Neural cell (in vitro differentiated cells): Measurements from ENCODE around the gene VAMP1. TPM values are rescaled to one million over a fixed set of nuclear protein-coding genes. Genes with fewer than 3 reads are reported as not detected.

Source experiments
- H2AFZ ChIP-seq: fragments of 200-600, 300-800 bp; sonication (generic), shearing (Covaris generic); 2 replicates; pipeline ENCODE4 v1.6.0; 2014; ENCODE audit warnings: low read depth, mild to moderate bottlenecking, antibody characterized with exemption, low read length, moderate library complexity
- H3F3A ChIP-seq: fragments of 200-600 bp; shearing (Covaris generic); 2 replicates; pipeline ENCODE4 v1.6.1; 2016; ENCODE audit warnings: mild to moderate bottlenecking, moderate library complexity, mixed read lengths, antibody characterized with exemption, low read length; ENCODE audit not compliant: insufficient read depth, poor library complexity, severe bottlenecking
- H3K27ac ChIP-seq: fragments of 200-600, 300-800 bp; sonication (generic), shearing (Covaris generic); 2 replicates; pipeline ENCODE4 v1.5.1; 2014; ENCODE audit warnings: mild to moderate bottlenecking, low read length, moderate library complexity
- H3K27me3 ChIP-seq: fragments of 300-800, 200-600 bp; sonication (generic), shearing (Covaris generic); 2 replicates; pipeline ENCODE4 v1.6.0; 2014; ENCODE audit warnings: mild to moderate bottlenecking, low read depth, low read length, moderate library complexity; ENCODE audit not compliant: insufficient read depth
- H3K36me3 ChIP-seq: fragments of 300-800, 200-600 bp; sonication (generic), shearing (Covaris generic); 2 replicates; pipeline ENCODE4 v1.5.1; 2014; ENCODE audit warnings: mild to moderate bottlenecking, antibody characterized with exemption, low read length, moderate library complexity; ENCODE audit not compliant: insufficient read depth
- H3K4me2 ChIP-seq: fragments of 300-800, 200-600 bp; sonication (generic), shearing (Covaris generic); 2 replicates; pipeline ENCODE4 v1.6.0; 2014; ENCODE audit warnings: mild to moderate bottlenecking, low read length
- H3K4me3 ChIP-seq: fragments of 300-800, 200-600 bp; sonication (generic), shearing (Covaris generic); 2 replicates; pipeline ENCODE4 v1.5.1; 2014; ENCODE audit warnings: mild to moderate bottlenecking, low read length, moderate library complexity
- H3K79me2 ChIP-seq: fragments of 200-600 bp; shearing (Covaris generic); replicated peaks from 2 replicates; pipeline ENCODE4 v1.6.0; 2014; ENCODE audit warnings: mild to moderate bottlenecking, low read length, moderate library complexity; ENCODE audit not compliant: insufficient read depth
- H3K9ac ChIP-seq: fragments of 300-800, 200-600 bp; sonication (generic), shearing (Covaris generic); 2 replicates; pipeline ENCODE4 v1.6.1; 2016; ENCODE audit warnings: mild to moderate bottlenecking, low read length, mixed read lengths
- H3K9me2 ChIP-seq: fragments of 200-600 bp; shearing (Covaris generic); 2 replicates; pipeline ENCODE4 v1.6.1; 2016; ENCODE audit warnings: mild to moderate bottlenecking, low read length, mixed read lengths; ENCODE audit not compliant: insufficient read depth
- H3K9me3 ChIP-seq: fragments of 200-600, 300-800 bp; sonication (generic), shearing (Covaris generic); 2 replicates; pipeline ENCODE4 v1.6.1; 2016; ENCODE audit warnings: mild to moderate bottlenecking, mixed run types, low read length, moderate library complexity, mixed read lengths
- H4K20me1 ChIP-seq: fragments of 200-600 bp; shearing (Covaris generic); 2 replicates; pipeline ENCODE4 v1.6.1; 2016; ENCODE audit warnings: mild to moderate bottlenecking, mixed run types; ENCODE audit not compliant: insufficient read depth
- EP300 ChIP-seq: fragments of 450-650 bp; conservative IDR thresholded peaks from 2 replicates; pipeline ENCODE4 v1.6.1; 2014; ENCODE audit warnings: antibody characterized with exemption, mild to moderate bottlenecking, moderate library complexity; ENCODE audit not compliant: poor library complexity, severe bottlenecking
- EZH2 ChIP-seq: fragments of 200-600, 300-800 bp; shearing (Covaris generic), sonication (generic); IDR thresholded peaks from 2 replicates; pipeline ENCODE4 v1.6.1; 2014; ENCODE audit warnings: antibody characterized with exemption, low read length, borderline replicate concordance, mild to moderate bottlenecking; ENCODE audit not compliant: insufficient read depth, poor library complexity, severe bottlenecking
- MXI1 ChIP-seq: fragments of 450-650 bp; conservative IDR thresholded peaks from 2 replicates; pipeline ENCODE4 v1.6.1; 2014; ENCODE audit warnings: antibody characterized with exemption, mild to moderate bottlenecking; ENCODE audit not compliant: poor library complexity, severe bottlenecking
- POLR2AphosphoS5 ChIP-seq: IDR thresholded peaks from 2 replicates; pipeline ENCODE4 v1.6.1; 2012
- RAD21 ChIP-seq: fragments of 450-650 bp; conservative IDR thresholded peaks from 2 replicates; pipeline ENCODE4 v1.6.1; 2014; ENCODE audit warnings: antibody characterized with exemption, mild to moderate bottlenecking, moderate library complexity
- SMC3 ChIP-seq: fragments of 450-650 bp; conservative IDR thresholded peaks from 2 replicates; pipeline ENCODE4 v1.6.1; 2014; ENCODE audit warnings: antibody characterized with exemption, mild to moderate bottlenecking, moderate library complexity; ENCODE audit not compliant: poor library complexity
- TAF1 ChIP-seq: IDR thresholded peaks from 2 replicates; pipeline ENCODE4 v1.6.1; 2012; ENCODE audit warnings: low read depth
- polyA plus RNA-seq: library from polyadenylated mRNA; depleted of rRNA; stranded (reverse); fragments of >200 nt; gene quantifications from 2 replicates; pipeline ENCODE4 v1.2.3, GENCODE V29; 2014
- TF ChIP-seq, protein P1 (sequence below): IDR thresholded peaks from 2 replicates; pipeline ENCODE4 v1.6.1; 2012; ENCODE audit warnings: borderline replicate concordance
- TF ChIP-seq, protein P2 (sequence below): fragments of 450-650 bp; IDR thresholded peaks from 2 replicates; pipeline ENCODE4 v1.5.1; 2014; ENCODE audit warnings: antibody characterized with exemption, mild to moderate bottlenecking, moderate library complexity; ENCODE audit not compliant: poor library complexity, severe bottlenecking

The VAMP1 gene
- polyA plus RNA-seq, 1 donor from 2014 or later = 4.3 TPM

DNA sequence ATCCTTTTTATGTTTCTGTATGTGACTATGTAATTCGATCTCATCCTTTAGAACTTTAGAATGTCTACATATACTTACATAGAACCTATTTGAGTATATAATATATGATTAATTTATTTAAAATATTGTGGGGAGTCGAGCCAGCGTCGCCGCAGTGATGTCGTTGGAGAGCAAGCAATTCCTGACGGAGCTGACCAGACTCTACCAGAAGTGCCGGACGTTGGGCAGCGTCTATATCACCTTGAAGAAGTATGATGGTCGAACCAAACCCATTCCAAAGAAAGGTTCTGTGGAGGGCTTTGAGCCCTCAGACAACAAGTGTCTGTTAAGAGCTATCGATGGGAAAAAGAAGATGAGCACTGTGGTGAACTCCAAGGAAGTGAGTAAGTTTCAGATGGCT is 32.1 kb downstream of the VAMP1 start:
- no peak overlapping the region for H2AFZ ChIP-seq
- no peak overlapping the region for H3K4me3 ChIP-seq
- no peak for TF ChIP-seq MXI1
- TF ChIP-seq POLR2AphosphoS5 = no peak
- TF ChIP-seq, protein P1, sequence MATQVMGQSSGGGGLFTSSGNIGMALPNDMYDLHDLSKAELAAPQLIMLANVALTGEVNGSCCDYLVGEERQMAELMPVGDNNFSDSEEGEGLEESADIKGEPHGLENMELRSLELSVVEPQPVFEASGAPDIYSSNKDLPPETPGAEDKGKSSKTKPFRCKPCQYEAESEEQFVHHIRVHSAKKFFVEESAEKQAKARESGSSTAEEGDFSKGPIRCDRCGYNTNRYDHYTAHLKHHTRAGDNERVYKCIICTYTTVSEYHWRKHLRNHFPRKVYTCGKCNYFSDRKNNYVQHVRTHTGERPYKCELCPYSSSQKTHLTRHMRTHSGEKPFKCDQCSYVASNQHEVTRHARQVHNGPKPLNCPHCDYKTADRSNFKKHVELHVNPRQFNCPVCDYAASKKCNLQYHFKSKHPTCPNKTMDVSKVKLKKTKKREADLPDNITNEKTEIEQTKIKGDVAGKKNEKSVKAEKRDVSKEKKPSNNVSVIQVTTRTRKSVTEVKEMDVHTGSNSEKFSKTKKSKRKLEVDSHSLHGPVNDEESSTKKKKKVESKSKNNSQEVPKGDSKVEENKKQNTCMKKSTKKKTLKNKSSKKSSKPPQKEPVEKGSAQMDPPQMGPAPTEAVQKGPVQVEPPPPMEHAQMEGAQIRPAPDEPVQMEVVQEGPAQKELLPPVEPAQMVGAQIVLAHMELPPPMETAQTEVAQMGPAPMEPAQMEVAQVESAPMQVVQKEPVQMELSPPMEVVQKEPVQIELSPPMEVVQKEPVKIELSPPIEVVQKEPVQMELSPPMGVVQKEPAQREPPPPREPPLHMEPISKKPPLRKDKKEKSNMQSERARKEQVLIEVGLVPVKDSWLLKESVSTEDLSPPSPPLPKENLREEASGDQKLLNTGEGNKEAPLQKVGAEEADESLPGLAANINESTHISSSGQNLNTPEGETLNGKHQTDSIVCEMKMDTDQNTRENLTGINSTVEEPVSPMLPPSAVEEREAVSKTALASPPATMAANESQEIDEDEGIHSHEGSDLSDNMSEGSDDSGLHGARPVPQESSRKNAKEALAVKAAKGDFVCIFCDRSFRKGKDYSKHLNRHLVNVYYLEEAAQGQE = no peak
- no peak for TF ChIP-seq EP300
- no peak for TF ChIP-seq SMC3
- no peak for TF ChIP-seq TAF1
- TF ChIP-seq RAD21 = no peak
- no peak for TF ChIP-seq EZH2
- TF ChIP-seq, protein P2, sequence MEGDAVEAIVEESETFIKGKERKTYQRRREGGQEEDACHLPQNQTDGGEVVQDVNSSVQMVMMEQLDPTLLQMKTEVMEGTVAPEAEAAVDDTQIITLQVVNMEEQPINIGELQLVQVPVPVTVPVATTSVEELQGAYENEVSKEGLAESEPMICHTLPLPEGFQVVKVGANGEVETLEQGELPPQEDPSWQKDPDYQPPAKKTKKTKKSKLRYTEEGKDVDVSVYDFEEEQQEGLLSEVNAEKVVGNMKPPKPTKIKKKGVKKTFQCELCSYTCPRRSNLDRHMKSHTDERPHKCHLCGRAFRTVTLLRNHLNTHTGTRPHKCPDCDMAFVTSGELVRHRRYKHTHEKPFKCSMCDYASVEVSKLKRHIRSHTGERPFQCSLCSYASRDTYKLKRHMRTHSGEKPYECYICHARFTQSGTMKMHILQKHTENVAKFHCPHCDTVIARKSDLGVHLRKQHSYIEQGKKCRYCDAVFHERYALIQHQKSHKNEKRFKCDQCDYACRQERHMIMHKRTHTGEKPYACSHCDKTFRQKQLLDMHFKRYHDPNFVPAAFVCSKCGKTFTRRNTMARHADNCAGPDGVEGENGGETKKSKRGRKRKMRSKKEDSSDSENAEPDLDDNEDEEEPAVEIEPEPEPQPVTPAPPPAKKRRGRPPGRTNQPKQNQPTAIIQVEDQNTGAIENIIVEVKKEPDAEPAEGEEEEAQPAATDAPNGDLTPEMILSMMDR = no peak
- H3K9me2 ChIP-seq = no peaks in the 10 kb centered on the region
- no peak overlapping the region for H3K9ac ChIP-seq
- H3K27me3 ChIP-seq = no peaks in the 10 kb centered on the region
- no peaks in the 10 kb centered on the region for H4K20me1 ChIP-seq
- H3F3A ChIP-seq = no peaks in the 10 kb centered on the region
- no peaks in the 10 kb centered on the region for H3K9me3 ChIP-seq
- no peaks in the 10 kb centered on the region for H3K79me2 ChIP-seq
- H3K36me3 ChIP-seq = no peaks in the 10 kb centered on the region
- H3K4me2 ChIP-seq = no peak overlapping the region
- H3K27ac ChIP-seq = no peak overlapping the region

DNA sequence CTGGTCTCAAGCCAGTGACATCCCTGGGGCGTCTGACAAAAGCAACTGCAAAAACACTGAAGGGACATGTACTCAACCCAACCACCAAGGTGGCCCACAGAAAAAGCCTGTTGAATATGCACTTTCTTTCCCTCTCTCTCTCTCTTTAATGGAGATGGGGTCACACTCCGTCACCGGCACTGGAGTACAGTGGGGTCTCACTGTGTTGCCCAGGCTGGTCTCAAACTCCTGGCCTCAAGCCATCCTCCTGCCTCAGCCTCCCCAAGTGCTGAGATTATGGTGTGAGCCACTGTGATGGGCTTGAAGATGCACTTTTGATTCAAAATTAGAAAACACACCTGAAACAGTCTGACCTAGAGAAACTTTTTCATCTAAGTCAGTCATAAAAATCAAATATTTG is 32.9 kb downstream of the VAMP1 start:
- Histone ChIP-seq H3F3A (no peaks in the 10 kb centered on the region), H3K4me3 (no peak overlapping the region), H3K4me2 (no peak overlapping the region), H3K27me3 (no peaks in the 10 kb centered on the region), H3K36me3 (no peaks in the 10 kb centered on the region), H3K9ac (no peak overlapping the region), H3K9me2 (no peaks in the 10 kb centered on the region), H3K27ac (no peak overlapping the region), H4K20me1 (no peaks in the 10 kb centered on the region), H3K9me3 (no peaks in the 10 kb centered on the region), H3K79me2 (no peaks in the 10 kb centered on the region), H2AFZ (no peak overlapping the region)
- no peak for TF ChIP-seq RAD21
- no peak for TF ChIP-seq MXI1
- TF ChIP-seq SMC3 = no peak
- TF ChIP-seq EZH2 = no peak
- TF ChIP-seq TAF1 = no peak
- TF ChIP-seq EP300 = no peak
- TF ChIP-seq, protein P2 = no peak
- TF ChIP-seq POLR2AphosphoS5 = no peak
- TF ChIP-seq, protein P1 = no peak
